Thyroid gland (tissue), 4 donors: ENCODE measurements around the gene ADAP1.

Experiments
- CTCF ChIP-seq, 6 experiments: fragments of 200-600 bp in 3 of 6; fragments of 450-650 bp in 3 of 6; sonication (generic) in 3 of 6; IDR thresholded peaks; one replicate each; pipeline ENCODE4 v1.5.1; 2016 to 2019; ENCODE audit warnings: antibody characterized with exemption in 6 of 6, mild to moderate bottlenecking in 2 of 6, inconsistent platforms in 1 of 6, moderate library complexity in 1 of 6
- POLR2A ChIP-seq, 2 donors: fragments of 450-650 bp; IDR thresholded peaks; one replicate each; pipeline ENCODE4 v1.6.1; 2017; ENCODE audit warnings: antibody characterized with exemption in 2 of 2, mild to moderate bottlenecking in 2 of 2, moderate library complexity in 1 of 2

GRCh38 chr7:885261-885892 is 69.1 kb downstream of the ADAP1 start:
- no peak for TF ChIP-seq CTCF (IDR thresholded peaks at IDR 0.05)
- TF ChIP-seq POLR2A (IDR thresholded peaks at IDR 0.05) = no peak
